Iris pigment epithelial cell (primary cell): Measurements from ENCODE around the gene NAA16.
"Not testable (repeated sequence)": the region's sequence is repeated elsewhere in the genome, so short reads cannot be mapped to it uniquely, and the experiment has no call there.

ENCODE experiments used
- DNase-seq: peaks from one replicate; pipeline ENCODE4 v3.0.0-alpha.2; 2011; ENCODE audit warnings: low read depth

Gene NAA16

DNA sequence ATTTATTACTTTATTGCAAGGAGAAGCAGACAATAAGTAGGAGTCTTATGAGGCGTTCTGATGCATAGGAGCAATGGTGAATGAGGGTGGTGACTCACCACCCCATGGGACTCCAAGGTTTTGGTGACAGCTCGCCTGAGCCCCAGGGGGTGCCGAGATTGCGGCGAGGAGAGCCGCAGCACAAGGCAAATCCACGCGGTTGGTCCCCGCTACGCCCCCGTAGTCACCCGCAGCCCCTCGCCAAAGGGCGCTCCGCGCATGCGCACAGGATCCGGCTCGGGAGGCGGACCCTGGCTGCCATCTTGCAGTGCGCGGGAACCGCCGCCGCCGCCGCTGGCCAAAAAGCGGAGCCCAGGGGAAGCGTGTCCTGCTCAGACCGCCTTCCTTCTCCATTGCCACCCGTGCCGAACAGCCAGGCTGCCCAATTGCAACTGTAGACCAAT, at the start of gene NAA16:
TSS of gene NAA16 (plus strand) at position 305 of the 443 bp plus-strand sequence. CDS start 262 bp downstream, outside the sequence.
- peak; percentile 84 for DNase-seq

DNA sequence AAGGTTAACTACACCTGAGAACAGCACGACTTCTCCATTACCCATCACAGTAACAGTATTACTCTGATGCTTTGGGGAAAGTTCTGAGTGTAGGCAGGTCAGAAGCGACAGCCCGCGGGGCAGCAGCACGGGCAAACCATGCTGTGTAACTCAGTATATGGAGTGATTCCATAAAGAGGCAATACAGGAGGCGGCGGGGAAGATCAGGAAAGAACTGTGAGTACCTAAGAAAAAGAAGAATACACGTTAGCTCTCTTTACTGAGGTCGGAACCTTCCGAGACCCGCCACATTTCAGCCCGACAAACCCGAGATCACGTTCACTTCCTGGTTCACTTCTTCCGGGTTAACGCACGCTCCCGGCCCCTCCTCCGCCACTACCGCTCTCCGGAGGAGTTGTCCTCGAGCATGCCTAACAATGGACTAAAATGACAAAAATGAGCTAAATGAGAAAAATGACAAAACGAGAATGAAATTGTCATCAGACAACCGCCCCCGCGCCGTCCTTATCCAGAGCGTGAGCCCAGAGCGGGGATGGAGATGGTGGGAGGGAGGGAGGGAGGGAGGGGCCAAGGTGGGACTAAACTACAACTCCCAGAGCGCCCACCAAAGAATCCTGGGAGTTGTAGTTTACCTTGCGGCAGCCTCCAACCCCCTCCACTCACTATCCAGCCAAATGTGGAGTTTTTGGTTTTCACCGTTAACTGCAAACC, 47.7 kb upstream of the NAA16 start, which contains the start of gene MTRF1:
TSS of gene MTRF1 (minus strand) at position 316 of the 711 bp plus-strand sequence. CDS start 2,669 bp downstream, outside the sequence.
- DNase-seq, result peak; percentile 77

GRCh38 chr13:41267106-41267505, 44.0 kb upstream of the NAA16 start:
- peak; percentile 48 for DNase-seq

DNA sequence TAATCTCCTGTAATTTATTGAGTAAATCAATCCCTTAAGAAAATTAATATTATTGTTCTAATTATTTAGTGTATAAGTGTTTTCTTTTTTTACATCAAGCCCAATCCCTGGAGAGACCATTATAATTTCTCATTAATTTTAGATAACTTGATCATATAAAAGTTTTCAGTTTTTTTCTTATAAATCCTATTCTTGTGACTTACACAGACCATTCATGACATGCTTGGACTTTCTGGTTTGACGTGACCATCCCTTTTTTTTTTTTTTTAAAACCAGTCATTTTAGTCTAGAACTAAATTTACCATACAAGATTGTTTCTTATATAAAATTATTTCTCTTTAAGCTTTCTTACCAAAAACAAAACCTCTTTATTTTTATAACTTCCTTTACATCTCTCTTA, 42.3 kb upstream of the NAA16 start:
- peak; percentile 17 for DNase-seq

GRCh38 chr13:41271456-41272285, 39.4 kb upstream of the NAA16 start:
- no peak for DNase-seq

GRCh38 chr13:41273831-41274441, 37.1 kb upstream of the NAA16 start:
- no peak for DNase-seq

GRCh38 chr13:41274881-41275280, 36.2 kb upstream of the NAA16 start:
- DNase-seq, result peak; percentile 15

DNA sequence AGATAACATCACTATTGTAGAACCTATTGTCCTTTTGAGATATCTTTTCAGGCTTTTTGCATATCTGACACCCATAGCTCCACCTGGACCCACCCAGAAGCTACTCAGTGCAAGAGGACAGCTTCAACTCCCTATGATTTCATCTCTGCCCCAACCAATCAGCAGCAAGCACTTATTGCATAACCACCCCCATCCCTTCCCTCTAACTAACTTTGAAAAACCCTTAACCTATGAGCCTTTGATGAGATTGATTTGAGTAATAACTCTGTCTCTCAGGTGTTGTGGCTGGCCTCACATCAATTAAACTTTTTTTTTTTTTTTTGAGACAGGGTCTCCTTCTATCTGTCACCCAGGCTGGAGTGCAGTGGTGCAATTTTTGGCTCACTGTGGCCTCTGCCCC, 34.2 kb upstream of the NAA16 start:
- no peak for DNase-seq

GRCh38 chr13:41279156-41279555, 31.9 kb upstream of the NAA16 start:
- DNase-seq, result not testable (repeated sequence)

DNA sequence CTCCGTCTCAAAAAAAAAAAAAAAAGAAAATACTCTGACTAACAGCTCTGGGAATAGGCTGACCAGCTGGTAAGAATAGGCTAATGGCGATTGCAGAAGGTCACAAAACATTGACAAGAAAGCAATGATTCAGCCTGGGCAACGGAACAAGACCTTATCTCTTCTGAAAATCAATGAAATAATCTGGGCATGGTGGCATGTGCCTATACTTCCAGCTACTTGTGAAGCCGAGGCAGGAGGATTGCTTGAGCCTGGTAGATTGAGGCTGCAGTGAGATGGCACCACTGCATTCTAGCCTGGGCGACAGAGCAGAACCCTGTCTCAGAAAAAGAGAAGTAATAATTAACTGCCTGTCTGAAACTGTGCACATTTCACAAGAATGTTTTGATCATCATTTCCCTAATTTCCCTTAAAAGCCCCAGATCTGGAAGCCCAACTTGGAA, 28.9 kb upstream of the NAA16 start:
- DNase-seq, result no peak

DNA sequence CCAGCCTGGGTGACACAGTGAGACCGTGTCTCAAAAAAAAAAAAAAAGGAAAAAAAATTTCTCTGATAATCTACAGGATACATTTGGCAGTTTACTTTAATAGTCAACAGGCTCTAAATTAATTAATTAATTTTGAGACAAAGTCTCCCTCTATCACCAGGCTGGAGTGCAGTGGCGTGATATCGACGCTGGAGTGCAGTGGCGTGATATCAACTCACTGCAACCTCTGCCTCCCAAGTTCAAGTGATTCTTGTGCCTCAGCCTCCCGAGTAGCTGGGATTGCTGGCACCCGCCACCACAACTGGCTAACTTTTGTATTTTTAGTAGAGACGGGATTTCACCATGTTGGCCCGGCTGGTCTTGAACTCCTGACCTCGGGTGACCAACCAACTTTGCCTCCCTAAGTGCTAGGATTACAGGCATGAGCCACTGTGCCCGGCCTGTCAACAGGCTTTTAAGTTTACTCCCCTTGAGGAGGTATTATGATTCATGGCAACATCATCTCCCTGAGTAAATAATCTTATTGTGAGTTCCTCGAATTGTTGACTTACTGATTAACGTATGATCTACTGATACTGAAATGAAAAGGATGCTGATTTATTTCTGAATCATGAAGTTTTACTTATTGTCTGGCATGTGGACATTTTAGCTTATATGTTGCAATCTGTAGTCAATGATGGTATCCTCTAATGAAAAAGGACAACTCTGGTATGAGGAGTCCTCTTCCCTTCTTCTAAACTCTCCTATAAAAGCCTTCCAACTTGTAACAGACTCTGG, 26.4 kb upstream of the NAA16 start:
- DNase-seq, result peak; percentile 94

GRCh38 chr13:41286370-41286769, 24.7 kb upstream of the NAA16 start:
- no peak for DNase-seq

DNA sequence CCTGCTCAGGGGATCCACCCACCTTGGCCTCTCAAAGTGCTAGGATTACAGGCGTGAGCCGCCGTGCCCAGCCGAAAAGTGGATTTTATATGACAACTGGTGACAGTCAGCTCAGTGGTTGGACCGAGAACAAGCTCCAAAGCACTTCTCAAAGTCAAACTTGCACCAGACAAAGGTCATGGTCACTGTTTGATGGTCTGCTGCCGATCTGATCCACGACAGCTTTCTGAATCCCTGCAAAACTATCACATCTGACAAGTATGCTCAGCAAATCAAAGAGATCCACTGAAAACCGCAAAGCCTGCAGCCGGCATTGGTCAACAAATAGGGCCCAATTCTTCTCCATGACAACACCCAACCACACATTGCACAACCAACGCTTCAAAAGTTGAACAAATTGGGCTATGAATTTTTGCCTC, 21.6 kb upstream of the NAA16 start:
- peak; percentile 10 for DNase-seq

- no peak for DNase-seq
These were observed 19.8 kb upstream of the NAA16 start for GRCh38 chr13:41291246-41291645.

- no peak for DNase-seq
These were observed 17.8 kb upstream of the NAA16 start for GRCh38 chr13:41293272-41293671.

GRCh38 chr13:41294914-41295313, 16.2 kb upstream of the NAA16 start:
- DNase-seq, result no peak

GRCh38 chr13:41295973-41296372, 15.1 kb upstream of the NAA16 start:
- no peak for DNase-seq

GRCh38 chr13:41296879-41297646, 14.0 kb upstream of the NAA16 start:
- no peak for DNase-seq

GRCh38 chr13:41299316-41300094, 11.6 kb upstream of the NAA16 start:
- no peak for DNase-seq

GRCh38 chr13:41302743-41303142, 8.3 kb upstream of the NAA16 start:
- DNase-seq, result no peak
